HG03103 (cell line): ENCODE measurements around the gene NFXL1.

Experiments used
- ATAC-seq: cut with Tn5 transposase; IDR thresholded peaks from one replicate; pipeline ENCODE4 v1.9.1; 2021; ENCODE audit warnings: low read depth; ENCODE audit not compliant: unreplicated experiment

Gene NFXL1

GRCh38 chr4:47899639-47900038 is 14.7 kb downstream of the NFXL1 start:
- ATAC-seq = no peak

- ATAC-seq = no peak
Observed at GRCh38 chr4:47891928-47892327, 22.5 kb downstream of the NFXL1 start.

- no peak for ATAC-seq
Observed at GRCh38 chr4:47882228-47882627, 32.2 kb downstream of the NFXL1 start.

- no peak for ATAC-seq
Observed at GRCh38 chr4:47879458-47879857, 34.9 kb downstream of the NFXL1 start.

- ATAC-seq = no peak
Observed at GRCh38 chr4:47876784-47877546, 37.4 kb downstream of the NFXL1 start.

- ATAC-seq = no peak
Observed at GRCh38 chr4:47876310-47876709, 38.1 kb downstream of the NFXL1 start.

- no peak for ATAC-seq
Observed at GRCh38 chr4:47873877-47874541, 40.4 kb downstream of the NFXL1 start.

- ATAC-seq = no peak
Observed at GRCh38 chr4:47863486-47863885, 50.9 kb downstream of the NFXL1 start.

- ATAC-seq = no peak
Observed at GRCh38 chr4:47862297-47862696, 52.1 kb downstream of the NFXL1 start.

- ATAC-seq = no peak
Observed at GRCh38 chr4:47860305-47860704, 54.1 kb downstream of the NFXL1 start.

GRCh38 chr4:47858006-47858405 is 56.4 kb downstream of the NFXL1 start:
- ATAC-seq = no peak

- no peak for ATAC-seq
Observed at GRCh38 chr4:47856713-47857112, 57.7 kb downstream of the NFXL1 start.

GRCh38 chr4:47855350-47855749 is 59.0 kb downstream of the NFXL1 start:
- no peak for ATAC-seq

GRCh38 chr4:47852136-47852535 is 62.2 kb downstream of the NFXL1 start:
- ATAC-seq = no peak

- ATAC-seq = no peak
Observed at GRCh38 chr4:47849466-47849865, 64.9 kb downstream of the NFXL1 start.

GRCh38 chr4:47848041-47848440 is 66.3 kb downstream of the NFXL1 start:
- no peak for ATAC-seq

- no peak for ATAC-seq
Observed at GRCh38 chr4:47842985-47843384, 71.4 kb downstream of the NFXL1 start.

- no peak for ATAC-seq
Observed at GRCh38 chr4:47840291-47840690, 74.1 kb downstream of the NFXL1 start.

GRCh38 chr4:47839259-47839658 is 75.1 kb downstream of the NFXL1 start:
- peak; percentile 54 for ATAC-seq

GRCh38 chr4:47838445-47838844 is 75.9 kb downstream of the NFXL1 start:
- no peak for ATAC-seq

- ATAC-seq = no peak
Observed at GRCh38 chr4:47837908-47838294, 76.5 kb downstream of the NFXL1 start, which contains the start of gene CORIN. CORIN (minus strand) TSS chr4:47838067; CDS start chr4:47837949, 118 bp downstream.
